ENCODE data around the gene SORCS2.

The SORCS2 gene

DNA sequence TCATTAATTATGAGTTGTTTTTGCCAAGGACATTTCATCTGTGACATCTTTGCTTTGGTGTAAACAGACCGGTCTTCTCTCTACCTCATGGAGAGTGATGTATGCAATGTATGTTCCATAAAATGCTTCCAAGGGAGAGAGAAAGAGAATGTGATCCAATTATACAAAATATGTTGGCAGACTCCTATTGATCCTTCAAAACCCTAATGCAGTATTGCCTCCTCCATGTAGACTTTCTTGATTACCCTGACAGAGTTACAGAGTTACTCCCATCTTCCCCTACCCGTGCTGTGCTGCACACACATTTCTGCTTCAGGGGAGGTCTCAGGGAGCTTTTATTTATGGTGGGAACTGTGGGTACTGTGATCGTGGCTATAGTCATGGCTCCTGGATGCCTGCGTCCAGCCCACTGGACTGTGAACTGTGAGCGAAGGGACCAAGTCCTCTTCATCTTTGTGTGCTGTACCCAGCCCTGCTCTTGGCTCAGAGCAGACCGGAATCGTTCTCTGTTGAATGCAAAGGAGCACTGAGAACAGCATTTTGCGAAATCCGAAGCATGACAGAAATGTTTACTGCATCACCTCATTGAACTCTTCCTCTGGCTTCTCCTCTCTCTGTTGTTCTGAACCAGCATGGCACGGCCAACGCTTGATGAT, 32.7 kb downstream of the SORCS2 start:
- DNase-seq: no peak

DNA sequence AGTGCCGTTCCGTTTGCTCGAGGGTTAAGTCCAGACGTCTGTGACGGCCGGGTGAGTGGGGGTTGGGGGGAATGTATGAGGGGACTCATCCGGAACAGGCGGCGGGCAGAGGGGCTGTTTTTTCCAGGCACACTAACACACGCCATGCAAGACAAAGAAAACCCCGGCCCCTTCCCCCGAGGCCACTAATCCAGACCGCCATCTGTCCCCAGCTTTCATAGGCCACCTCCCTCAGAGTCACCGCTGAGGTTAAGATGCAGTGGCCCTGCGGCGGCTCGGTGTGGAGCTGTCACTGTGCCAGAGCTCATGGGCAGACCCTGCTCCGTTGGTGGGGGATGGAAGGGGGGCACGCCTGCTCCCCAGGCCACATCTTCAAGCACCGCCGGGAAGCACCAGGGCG, 34.1 kb downstream of the SORCS2 start:
- DNase-seq: no peak

DNA sequence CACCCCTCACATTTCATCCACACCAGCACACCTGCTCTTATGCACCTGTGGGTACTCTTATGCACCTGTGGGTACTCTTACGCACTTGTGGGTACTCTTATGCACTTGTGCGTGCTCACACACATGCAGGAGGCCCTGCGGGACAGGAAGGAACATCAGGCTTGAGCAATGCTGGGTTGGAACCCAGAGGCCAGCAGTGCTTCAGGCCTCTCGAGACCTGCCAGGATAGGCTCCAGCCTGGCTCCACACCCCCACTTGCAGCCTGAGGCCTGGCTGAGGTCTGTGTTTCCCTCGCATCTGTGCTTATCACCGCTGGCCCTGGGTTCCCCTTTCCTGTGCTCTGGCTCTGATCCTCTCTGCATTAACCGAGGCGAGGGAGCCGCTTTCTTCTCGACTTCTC, 34.7 kb downstream of the SORCS2 start:
- DNase-seq: no peak

DNA sequence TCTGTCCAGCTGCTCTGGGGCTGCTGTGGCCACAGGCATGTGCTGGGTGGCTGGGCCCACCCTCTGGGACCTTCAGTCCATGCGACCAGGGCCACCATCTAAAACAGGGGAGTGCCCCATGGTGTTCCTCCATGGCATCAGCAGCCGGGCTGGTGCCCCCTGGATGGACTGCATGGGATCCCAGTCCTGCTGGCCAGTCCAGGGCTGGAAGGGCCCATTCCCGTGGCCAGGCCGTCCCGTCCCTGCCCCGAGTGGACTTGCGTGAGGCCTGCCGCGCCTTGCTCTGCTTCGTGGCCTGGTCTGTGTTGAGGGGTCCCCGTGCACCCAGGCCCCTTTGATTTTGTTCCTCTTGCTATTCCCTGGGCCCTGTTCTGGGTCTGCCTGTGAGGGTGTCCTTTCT, 36.4 kb downstream of the SORCS2 start:
- DNase-seq: no peak

DNA sequence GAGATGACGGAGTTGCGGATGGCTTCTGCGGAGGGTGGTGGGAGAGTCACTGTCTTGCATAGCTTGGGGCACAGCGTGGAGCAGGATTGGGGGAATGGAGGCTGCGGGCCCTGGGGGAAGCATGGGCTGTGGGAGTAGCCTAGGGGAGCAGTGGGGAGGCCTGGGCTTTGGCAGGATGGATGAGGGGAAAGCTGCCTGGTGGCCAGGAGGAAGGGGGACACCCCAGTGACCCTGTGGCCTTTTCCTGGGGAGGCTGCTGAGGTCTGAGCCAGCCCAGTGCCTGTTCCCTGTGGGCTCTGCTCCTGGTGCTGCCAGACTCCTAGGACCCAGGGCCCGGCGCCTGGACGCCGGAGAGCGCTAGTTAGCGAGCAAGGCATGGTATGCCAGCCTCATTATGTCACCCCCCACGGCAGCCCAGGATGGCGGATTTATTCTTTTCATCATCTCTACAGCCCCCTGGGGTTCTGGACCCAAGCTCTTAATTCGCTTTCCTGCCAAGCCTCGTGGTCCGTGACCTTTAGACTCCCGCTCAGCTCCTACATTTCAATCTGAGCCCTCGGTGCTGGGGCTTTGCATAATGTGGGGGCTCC, 39.8 kb downstream of the SORCS2 start:
- no peak for DNase-seq

DNA sequence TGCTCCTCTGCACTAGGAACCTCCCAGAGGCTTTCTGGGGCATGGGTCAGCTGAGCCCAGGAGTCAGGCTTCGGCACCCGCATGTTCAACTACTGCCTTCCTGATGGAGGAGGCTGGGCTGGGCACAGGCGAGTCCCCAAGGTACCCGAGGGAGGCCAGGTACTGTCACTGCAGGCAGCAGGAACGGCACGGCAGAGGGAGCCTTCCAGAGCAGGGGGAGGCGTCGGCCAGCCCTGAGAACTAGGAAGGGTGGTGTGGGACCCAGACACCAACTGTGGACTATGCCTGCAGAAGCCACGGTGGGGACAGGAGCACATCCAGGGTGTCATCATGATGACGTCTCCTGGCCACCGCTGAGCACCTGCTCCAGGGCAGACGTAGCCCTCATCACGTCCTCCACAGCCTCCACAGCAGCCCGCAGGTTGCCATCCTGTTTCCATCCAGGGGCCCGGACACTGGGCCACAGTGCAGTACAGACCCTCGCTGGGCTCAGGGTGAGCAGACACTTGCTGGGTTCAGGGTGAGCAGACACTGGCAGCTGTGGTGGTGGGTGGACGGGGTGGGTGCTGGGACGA, 40.8 kb downstream of the SORCS2 start:
- DNase-seq: no peak

DNA sequence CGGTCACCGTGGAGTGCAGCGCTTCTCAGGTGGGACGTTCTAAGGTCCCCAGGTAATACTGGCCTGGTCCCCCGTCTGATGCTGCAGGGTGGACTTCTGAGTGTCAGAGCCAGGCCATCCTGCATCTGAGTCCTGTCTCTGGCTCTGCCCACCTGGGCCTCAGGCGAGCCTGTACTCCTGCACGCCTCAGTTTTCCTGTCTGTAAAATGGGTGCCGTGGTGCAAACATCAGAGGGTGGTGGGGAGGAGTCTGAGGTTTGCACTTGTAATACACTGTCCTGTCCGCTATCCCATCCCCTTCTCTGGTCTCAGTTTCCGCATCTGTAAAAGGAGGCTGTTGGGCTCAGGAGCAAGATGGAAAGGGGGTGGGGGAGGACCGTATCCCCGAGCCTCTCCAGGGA, 41.3 kb downstream of the SORCS2 start:
- no peak for DNase-seq

DNA sequence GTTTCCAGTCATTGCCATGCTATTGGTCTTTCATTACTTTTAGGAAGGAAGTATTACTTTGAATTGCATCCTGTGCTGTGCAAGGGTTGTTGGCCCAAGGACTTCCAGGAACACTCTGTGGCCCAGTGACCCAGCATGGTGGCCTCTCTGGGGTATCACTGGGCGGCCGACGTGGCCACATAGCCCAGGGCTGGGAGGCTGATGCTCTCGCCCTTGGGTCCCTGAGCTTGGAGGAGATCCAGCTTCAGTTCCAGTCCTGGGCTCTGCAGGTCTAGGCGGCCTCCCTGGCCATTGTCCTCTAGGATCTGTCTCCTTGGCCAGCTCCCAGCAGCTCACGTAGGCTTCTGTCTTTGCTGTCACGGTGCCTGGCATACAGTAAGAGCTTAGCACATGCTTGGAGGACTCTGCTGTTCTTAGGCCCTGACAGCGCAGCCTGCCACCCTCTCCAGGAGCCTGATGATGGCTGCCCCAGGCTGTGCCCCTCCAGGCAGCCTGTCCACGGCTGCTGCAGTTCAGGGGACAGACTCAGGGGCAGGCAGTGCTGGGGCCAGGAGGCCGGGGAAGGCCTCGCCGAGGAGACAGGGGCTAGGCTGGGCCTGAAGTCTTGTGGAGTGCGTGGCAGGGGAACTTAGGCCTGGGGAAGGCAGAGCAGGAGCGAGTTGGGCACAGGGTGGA, 42.2 kb downstream of the SORCS2 start:
- no peak for DNase-seq

DNA sequence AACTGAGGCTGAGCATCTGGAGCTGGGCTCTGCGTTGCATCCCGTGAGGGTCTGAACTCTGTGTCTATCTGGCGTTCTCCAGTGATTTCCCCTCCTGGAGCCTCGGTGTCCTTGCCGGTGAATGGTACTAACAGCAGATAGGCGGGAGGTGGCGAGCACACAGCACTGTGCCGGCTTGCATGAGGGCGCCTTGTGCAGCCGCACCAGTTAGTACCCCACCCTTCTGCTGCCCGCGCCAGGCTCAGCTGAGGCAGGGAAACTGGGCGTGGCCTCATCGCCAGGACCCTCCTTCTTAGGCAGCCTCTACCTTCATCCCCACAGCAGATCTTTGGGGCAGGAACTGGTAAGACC, 42.7 kb downstream of the SORCS2 start:
- DNase-seq: no peak

DNA sequence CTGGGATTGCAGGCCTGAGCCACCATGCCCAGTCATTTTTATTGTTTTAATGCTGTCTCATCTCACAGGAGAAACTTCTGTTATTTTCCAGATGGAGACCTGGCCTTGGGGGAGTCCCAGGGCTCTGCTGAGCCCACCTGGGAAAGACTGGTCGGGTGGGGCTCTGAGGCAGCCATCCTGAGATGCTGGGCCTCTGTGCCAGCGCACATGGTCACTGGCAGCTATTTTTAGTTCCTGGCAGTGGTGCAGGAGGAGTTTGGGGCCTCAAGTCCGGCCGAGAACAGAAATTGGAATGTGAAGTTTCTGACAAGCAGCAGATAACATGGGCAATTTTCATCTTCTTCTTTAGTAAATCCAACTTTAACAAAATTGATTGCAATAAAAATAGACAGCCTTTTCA, 44.5 kb downstream of the SORCS2 start:
- DNase-seq: no peak

DNA sequence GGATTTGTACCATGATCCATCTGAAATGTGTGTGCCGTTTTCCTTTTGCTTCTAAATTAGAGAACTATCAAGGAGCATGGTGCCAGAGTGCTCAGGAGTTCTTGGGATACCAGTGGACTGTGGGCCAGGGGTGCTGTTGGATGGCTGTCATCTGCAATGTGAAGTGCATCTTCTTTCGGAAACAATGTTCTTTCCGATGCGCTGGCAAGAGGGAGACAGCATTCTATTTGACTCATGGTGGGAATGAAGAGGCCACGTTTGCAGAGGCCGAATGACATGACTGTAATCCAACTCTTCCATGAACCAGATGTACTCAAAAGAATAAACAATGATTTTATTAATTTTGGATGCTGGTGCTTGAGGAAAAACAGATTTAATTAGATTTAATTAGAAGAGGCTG, 45.5 kb downstream of the SORCS2 start:
- no peak for DNase-seq

DNA sequence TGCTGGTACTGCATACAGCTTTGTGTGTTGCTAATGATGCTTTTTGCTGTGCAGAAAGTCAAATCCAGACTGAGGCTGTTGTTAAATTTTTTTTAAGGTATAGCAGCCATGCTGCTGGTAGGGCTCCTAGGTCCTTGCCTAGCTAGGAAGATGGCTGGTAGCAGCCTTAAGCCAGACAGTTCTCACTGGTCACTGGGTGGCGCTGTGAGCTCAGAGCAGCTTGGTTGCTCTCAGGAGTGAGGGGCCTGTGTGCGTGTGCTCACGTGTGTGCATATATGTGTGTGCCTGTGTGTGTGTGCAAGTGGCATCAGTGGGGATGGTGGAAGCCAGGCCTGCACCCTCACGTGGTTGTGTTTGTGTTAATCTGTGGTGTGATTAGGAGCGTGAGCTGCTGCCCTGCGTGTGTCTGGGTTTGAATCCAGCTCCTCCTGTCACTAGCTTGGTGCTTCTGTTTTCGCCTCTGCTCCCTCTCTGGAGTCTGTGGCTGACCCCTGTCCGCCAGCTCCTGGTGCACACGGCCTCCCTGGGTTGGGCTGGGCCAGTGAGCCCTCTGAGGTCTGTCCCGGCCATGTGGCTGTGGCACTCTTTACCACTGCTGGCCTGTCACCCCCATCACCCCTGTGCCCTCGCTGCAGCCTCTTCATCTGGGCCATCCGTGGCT, 46.1 kb downstream of the SORCS2 start:
- peak in 1 of 2 donors; percentile 7 for DNase-seq

DNA sequence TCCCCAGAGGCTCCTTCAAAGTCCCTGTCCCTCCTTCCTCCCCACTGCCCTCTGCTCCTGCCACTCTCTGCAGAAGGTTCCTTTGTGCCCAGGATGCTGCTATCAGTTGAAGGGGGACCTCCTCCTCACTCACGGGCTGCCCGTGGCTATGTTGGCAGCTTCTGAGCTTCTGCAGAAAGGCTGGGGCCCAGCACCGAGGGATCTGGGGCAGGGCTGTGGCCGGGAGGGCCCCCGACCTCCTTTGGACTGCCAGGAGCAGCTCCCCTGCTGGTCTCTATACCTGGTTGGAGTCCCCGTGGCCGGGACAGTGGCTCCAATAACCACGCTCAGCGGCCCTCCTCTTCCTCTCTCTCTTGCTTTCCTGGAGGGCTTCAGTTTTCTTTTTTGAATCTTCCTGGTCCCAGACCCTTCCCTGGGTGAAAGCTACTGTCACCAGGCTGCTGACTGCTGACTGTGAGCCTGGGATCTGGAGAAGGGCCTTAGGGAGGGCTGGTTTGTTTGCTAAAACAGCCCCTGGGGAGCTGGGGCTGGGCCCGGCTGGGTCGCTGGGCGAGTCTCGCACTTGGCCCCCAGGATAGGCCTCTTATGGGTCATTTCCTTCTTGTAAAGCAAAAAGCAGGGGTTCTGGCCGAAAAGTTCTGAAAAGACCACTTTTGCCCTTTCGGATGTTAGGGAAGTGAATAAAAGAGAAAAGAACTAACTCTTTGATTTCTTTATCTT, 46.9 kb downstream of the SORCS2 start:
- no peak for DNase-seq

DNA sequence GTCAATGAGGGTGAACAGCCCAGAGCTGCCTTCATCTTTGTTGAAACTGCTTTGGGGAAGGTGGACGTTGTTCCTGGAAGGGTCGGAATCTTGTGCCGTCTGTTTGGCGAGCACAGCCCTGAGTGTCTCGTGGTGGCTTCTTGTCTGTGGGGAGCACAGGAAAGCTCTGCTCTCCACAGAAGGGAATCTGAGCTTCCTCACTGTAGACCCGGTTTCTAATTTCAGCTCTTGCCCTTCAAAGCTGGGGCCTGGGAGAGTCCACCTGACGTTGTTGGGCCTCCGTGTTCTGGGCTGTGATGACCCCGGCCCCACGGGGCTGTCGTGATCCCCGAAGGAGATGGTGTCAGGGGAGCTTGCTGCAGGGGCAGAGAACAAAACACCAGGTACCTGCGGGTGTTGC, 47.5 kb downstream of the SORCS2 start:
- no peak for DNase-seq

DNA sequence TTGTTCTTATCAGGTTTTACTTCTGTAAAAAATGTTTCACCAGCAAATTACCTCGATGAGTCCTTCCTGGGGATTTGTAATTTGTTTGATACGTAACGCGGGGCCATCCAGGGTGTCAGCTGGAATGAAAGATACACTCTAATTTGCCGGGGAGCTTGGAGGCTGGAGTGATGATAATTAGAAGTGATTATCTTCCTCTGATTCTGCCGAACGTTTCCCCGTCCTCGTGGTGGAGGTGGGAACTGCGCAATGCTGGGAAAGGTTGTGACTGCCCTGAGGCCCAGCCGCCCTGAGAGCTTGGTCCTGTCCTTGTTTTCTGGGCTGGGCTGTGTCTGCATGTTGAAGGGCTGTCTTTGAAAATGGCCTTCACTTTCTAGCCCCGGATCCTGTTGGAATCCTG, 48.0 kb downstream of the SORCS2 start:
- DNase-seq: no peak

DNA sequence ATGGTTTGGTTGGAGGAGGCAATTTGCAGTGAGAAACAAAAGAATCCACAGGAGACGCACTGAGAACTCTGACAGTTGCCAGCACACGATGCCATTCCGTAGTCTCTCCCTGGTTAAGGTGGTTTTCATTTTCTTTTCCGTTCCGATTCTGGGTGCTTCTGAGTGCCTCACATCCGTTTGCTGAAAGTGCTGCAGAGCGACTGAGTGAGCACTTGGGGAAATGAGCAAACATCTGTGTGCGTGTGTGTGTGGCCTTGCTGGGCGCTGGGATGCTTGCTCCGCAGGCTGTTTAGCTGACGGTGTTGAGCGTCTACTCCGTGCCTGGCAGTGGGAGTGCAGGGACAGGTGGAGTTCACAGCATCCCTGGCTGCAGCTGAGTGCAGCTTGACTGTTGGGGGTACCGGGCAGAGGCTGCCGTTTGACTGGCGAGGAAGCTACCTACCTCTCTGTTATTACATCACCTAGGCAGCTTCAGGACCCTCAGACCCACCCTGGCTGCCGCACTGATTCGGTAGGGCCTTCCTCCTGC, 49.3 kb downstream of the SORCS2 start:
- DNase-seq: no peak

DNA sequence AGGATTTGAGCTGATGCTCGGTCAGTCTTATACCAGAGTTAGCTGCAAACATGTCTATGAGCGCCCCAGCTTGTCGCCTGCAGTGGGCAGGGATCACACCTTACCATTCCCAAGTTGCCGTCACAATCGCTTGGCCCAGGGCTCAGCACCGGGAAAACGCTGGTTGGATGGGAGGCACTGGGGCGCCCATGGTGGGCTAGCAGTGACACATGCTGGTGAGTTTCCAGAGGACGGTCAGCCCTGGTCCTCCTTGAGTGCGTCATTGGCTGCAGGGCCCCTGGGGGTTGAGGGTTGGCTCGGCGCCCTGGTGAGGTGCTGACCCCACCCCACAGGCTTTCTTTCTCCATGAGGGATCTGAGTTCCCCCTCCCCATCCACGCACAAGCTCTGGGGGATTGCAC, 50.4 kb downstream of the SORCS2 start:
- DNase-seq: no peak

DNA sequence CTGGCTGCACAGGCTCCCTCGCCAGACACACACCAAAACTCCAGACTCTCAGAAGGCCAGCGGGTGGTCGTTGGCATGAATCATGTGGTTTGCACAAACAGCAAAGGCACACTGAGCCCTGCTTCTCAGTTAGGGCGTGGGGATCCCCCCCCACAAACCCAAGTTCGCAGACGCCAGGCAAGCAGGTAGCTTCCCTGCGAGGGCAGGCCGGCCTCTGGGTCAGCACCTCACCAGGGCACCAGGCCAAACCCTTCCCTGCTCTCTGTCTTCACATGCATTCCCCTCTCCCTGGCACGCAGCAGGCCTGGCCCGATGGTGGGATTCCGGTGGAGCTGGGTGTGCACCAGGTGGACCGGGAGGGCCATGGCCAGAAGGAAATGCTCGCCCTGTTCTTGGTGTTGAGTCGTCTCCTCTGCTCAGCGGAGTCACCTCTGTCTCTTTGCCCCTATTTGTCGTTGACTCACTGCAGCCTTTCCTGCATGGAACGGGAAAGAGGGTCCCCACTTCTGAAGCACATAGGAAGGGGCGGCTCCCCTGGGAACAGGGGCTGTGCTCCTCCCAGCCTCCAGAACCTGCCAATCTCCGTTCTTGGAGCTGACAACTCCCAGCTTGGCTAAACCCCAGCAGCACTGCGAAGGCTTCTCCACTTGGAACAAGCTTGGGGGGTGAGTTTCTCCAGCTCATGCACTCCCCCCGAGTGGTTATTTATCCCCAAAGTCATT, 51.4 kb downstream of the SORCS2 start:
- DNase-seq: no peak

DNA sequence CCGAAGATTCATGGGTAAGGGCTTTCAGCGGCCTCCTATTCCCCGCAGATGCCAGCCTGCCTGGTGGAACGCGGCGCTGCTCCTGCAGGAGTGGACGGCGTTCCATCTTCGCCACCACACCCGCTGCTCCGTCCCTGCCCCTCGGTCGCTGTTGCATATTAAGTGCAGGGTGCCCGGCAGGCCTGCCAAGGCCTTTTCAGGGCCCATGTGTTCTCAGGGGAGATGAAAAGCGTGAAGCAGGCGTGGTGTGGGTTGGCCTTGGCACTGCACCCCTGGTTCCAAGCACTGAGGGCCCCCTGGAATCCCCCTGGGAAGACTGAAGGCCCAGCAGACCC, 52.0 kb downstream of the SORCS2 start:
- no peak for DNase-seq

DNA sequence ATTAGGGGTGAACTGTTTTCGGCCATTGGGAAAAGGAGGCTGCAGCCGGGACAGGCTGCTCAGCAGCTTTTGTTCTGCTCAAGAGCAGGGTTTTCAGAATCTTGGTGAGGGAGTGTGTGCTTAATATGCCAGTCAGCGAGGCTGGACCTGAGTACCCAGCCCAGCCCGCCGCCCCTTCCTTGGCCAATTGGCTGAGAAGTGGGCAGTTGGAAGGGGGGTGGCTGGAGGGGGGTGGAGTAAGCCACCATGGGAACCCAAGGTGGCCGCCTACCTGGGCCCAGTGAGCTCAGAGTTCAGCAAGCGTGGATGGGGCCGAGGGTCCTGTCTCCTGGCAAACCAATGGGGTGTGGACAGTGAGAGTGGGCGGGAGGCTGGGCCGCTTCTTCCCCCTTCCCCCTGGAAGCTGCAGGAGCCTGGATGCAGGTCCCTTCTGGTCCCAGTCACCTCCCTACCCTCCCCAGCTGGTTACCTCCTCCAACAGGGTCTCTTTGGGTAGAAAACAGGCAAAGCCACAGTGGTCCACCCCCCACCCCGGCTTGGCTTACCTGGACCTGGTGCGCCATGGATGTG, 52.5 kb downstream of the SORCS2 start:
- DNase-seq: no peak

DNA sequence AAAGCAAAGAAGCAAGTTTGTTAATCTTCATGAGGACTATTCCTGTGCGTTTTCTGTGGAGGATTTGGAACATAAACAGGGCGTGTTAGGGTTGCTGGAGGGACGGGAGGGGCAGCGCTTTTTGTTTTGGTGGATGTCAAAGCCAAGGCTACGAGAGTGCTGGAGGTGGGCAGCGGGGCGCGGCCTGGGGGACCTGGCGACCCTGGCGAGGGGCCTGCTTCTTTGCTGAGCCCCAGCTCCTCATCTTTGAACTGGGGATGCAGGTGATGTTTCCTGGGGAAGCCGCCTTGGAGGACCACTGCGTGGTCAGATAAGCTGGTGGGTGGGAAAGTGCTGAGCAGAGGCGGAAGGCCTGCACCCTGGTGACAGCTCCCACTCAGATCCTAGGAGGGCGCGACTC, 55.2 kb downstream of the SORCS2 start:
- DNase-seq: no peak

DNA sequence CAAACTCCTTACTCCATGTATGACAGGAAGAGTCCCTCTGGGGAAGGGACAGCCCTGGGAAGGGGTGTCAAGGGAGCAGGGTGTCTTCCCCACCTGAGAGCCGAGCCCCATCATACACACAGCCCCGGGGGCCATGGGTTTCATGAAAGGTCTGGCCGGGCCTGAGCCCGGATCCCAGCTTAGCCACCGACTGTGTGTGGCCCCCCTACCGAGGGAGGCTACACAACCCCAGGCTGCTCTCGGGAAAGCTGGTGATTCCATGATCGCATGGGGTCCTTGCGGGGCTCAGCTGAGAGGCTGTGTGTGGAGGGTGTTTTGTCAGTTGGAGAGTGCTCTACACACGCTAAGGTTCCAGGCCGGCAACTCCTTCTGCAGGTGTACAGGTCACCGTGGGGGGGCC, 55.6 kb downstream of the SORCS2 start:
- DNase-seq: no peak

Measured in stimulated activated CD4-positive, alpha-beta T cell treated with anti-CD3 and anti-CD28 coated beads, Interleukin-2, amount 100 ng/mL, for 48 hours (primary cell).